GM12891 (cell line): ENCODE measurements around the gene CST6.

ENCODE experiments used
- PAX5 ChIP-seq: IDR thresholded peaks from 2 replicates; pipeline ENCODE4 v1.6.1; 2011; ENCODE audit warnings: low read length, moderate library complexity, mild to moderate bottlenecking; ENCODE audit not compliant: insufficient read depth, severe bottlenecking
- POLR2A ChIP-seq: IDR thresholded peaks from 2 replicates; pipeline ENCODE4 v1.6.1; 2011; ENCODE audit warnings: low read depth, low read length, control low read depth
- POLR2AphosphoS5 ChIP-seq: IDR thresholded peaks from 2 replicates; pipeline ENCODE4 v1.6.1; 2011; ENCODE audit warnings: low read depth, low read length, control low read depth
- SPI1 ChIP-seq: IDR thresholded peaks from 2 replicates; pipeline ENCODE4 v1.6.1; 2011; ENCODE audit warnings: low read depth, low read length, control low read depth
- TAF1 ChIP-seq: IDR thresholded peaks from 2 replicates; pipeline ENCODE4 v1.6.1; 2011; ENCODE audit warnings: low read depth, low read length, control low read depth

DNA sequence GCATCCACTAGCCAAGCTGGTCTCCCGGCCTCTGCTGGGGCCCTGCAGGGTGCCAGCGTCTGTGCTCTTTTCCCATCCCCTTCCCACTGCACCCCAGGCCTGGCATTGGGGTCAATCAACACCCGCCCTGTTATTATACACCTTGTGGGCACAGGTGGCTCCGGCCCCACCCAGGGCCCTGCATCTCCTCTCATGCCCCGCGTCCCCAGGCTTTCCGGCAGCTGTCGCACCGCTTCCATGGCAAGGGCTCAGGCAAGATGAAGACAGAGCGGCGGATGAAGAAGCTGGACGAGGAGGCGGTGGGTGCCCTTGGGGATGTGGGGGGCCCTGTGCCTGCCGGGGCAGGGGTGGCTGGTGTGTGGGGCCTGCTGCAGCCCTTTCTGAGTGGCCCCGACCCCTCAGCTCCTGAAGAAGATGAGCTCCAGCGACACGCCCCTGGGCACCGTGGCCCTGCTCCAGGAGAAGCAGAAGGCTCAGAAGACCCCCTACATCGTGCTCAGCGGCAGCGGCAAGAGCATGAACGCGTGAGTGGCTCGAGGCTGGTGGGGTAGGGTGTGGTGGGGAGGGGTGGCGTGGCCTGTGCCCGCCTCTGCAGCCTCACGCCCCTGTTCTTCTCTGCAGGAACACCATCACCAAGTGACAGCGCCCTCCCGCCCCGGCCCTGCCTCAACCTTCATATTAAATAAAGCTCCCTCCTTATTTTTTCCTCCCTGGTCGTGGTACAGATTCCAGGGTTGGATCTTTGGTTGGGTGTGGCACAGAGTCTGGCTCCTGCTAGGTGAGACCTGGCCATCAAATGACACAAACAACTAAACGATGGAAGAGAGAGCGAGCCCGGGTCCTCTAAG, 33.2 kb upstream of the CST6 start:
- TF ChIP-seq POLR2AphosphoS5 (no peak), POLR2A (no peak), TAF1 (no peak), PAX5 (no peak), SPI1 (no peak)
